Inflammatory macrophage treated with lipopolysaccharide for 1 hour (primary cell): ENCODE data around the gene PDE1C.
"Not testable (repeated sequence)": the region's sequence is repeated elsewhere in the genome, so short reads cannot be mapped to it uniquely, and the experiment has no call there.

Source experiments
- DNase-seq, 2 donors: peaks; one replicate each; pipeline ENCODE4 v3.0.0-alpha.2; 2020 to 2022

The PDE1C gene

GRCh38 chr7:32070406-32071360 is at the start of gene PDE1C:
Gene PDE1C, minus strand, starts transcription at chr7:32070407.
- DNase-seq: no peak

- DNase-seq: no peak
These were observed 49.6 kb upstream of the PDE1C start for GRCh38 chr7:32119790-32120196.

GRCh38 chr7:32117837-32118236 is 47.6 kb upstream of the PDE1C start:
- no peak for DNase-seq

GRCh38 chr7:32116436-32116835 is 46.2 kb upstream of the PDE1C start:
- no peak for DNase-seq

GRCh38 chr7:32115831-32116230 is 45.6 kb upstream of the PDE1C start:
- no peak for DNase-seq

GRCh38 chr7:32108651-32109050 is 38.4 kb upstream of the PDE1C start:
- DNase-seq: no peak

GRCh38 chr7:32104766-32105165 is 34.6 kb upstream of the PDE1C start:
- no peak for DNase-seq

- DNase-seq: no peak
These were observed 33.2 kb upstream of the PDE1C start for GRCh38 chr7:32103361-32103760.

GRCh38 chr7:32102432-32102873 is 32.2 kb upstream of the PDE1C start:
- DNase-seq: no peak

- DNase-seq: no peak
These were observed 30.2 kb upstream of the PDE1C start for GRCh38 chr7:32100407-32100907.

- no peak for DNase-seq
These were observed 24.3 kb upstream of the PDE1C start for GRCh38 chr7:32094516-32094915.

- no peak for DNase-seq
These were observed 23.5 kb upstream of the PDE1C start for GRCh38 chr7:32093415-32094408.

- DNase-seq: no peak
These were observed 22.1 kb upstream of the PDE1C start for GRCh38 chr7:32092346-32092745.

GRCh38 chr7:32091608-32092210 is 21.5 kb upstream of the PDE1C start:
- no peak for DNase-seq

- no peak for DNase-seq
These were observed 19.5 kb upstream of the PDE1C start for GRCh38 chr7:32089678-32090077.

- DNase-seq: no peak
These were observed 19.0 kb upstream of the PDE1C start for GRCh38 chr7:32089256-32089655.

GRCh38 chr7:32088451-32088881 is 18.3 kb upstream of the PDE1C start:
- no peak for DNase-seq

- DNase-seq: no peak
These were observed 9.3 kb upstream of the PDE1C start for GRCh38 chr7:32079510-32079909.

GRCh38 chr7:32078824-32079223 is 8.6 kb upstream of the PDE1C start:
- DNase-seq: no peak

- no peak for DNase-seq
These were observed 7.6 kb upstream of the PDE1C start for GRCh38 chr7:32077806-32078205.

GRCh38 chr7:32076802-32077201 is 6.6 kb upstream of the PDE1C start:
- DNase-seq: not testable (repeated sequence)

- DNase-seq: no peak
These were observed 5.4 kb upstream of the PDE1C start for GRCh38 chr7:32075612-32076011.
